Myocyte (in vitro differentiated cells): ENCODE data around the gene MAPT. TPM values are rescaled to one million over a fixed set of nuclear protein-coding genes. Genes with fewer than 3 reads are reported as not detected.
A peak's percentile ranks its signal among the peaks of the same experiment; 100 is the strongest.

Experiments
- DNase-seq: peaks from one replicate; pipeline ENCODE4 v3.0.0-alpha.2; 2012; ENCODE audit warnings: low read depth
- total RNA-seq: library from RNA; depleted of rRNA; stranded (reverse); fragments of >200 nt; gene quantifications from 2 replicates; pipeline ENCODE4 v1.2.3, GENCODE V29; 2014

The MAPT gene
- total RNA-seq, 1 donor from 2014 or later: 0.05 TPM

- DNase-seq: no peak
Observed at GRCh38 chr17:45986056-45986455, 91.7 kb downstream of the MAPT start.

- no peak for DNase-seq
Observed at GRCh38 chr17:45987706-45988105, 93.4 kb downstream of the MAPT start.

DNA sequence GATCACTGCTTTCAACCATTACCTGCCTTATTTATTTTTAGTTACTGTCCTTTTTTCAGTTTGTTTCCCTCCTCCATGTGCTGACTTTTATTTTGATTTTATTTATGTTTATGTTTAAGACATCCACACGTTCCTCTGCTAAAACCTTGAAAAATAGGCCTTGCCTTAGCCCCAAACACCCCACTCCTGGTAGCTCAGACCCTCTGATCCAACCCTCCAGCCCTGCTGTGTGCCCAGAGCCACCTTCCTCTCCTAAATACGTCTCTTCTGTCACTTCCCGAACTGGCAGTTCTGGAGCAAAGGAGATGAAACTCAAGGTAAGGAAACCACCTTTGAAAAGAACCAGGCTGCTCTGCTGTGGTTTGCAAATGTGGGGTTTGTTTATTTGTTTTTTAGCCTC is 95.4 kb downstream of the MAPT start:
- no peak for DNase-seq

DNA sequence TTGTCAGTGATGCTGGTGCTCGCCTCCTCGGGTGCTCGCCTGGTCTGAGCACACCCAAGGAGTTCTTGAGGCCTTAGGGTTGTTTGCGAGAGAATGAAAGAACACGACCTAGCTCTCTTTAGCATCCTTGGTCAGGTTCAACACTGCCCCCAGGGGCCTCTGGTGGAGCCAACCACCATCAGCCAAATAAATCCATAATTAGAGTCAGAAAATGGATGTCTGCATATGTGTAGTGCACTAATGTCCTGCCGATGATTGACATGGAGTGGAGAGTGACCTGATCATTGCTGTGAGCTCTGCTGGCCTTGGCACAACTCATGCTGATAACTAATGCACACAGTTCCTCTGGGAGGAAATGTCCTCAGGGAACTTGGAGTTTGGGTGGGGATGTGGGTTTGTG is 96.5 kb downstream of the MAPT start:
- DNase-seq: no peak

DNA sequence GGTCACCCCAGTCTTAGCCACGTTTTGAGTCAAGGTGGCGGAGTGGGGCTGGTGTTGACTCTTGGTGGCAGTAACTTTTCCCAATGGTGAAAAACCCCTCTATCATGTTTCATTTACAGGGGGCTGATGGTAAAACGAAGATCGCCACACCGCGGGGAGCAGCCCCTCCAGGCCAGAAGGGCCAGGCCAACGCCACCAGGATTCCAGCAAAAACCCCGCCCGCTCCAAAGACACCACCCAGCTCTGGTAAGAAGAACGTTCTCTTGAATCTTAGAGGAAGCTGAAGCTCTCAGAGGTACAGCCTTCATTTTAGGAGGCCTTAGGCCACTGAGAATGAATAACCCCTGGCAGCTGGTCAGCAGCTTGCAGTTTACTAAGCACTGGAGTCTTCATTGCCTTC is 97.0 kb downstream of the MAPT start:
- no peak for DNase-seq

DNA sequence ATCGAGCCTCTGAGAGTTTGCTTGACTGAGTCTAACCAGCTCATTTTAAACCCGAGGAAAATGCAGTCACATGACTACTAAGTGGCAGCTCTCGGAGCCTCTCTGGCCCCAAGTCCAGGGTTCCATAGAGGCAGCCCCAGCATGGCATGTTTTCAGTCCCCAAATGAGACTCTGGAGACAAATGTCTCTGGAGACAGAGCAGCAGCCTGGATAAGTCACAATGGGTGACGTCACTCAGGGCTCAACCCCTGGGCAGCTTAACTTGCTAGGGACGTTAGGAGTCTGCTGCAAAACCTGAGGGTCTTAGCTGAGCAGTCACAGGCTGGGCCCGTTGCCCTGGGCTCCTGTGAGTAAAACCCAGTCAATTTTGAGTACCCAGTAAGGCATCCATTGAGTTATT is 97.8 kb downstream of the MAPT start:
- no peak for DNase-seq

DNA sequence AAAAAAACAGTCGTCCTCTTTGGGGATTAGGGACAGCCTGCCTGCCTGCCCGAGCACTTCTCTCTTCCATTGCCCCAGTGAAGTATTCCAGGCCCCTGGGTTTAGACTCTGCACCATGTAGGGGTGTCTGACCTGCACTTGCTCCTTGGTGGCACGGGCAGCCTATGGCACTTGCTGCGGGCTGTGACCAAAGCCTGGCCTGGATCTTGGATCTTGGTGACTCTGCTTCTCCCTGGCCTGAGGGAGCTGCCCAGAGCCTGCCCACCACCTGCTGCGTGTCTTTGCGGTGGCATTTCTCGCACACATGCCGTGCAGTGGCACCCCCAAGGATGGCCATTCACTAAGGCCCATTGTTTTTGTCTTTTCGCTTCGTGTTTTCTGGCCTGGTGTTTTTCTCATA is 98.5 kb downstream of the MAPT start:
- DNase-seq: peak; percentile 69

GRCh38 chr17:45993962-45994627 is 99.7 kb downstream of the MAPT start:
- peak; percentile 28 for DNase-seq

GRCh38 chr17:45994987-45995386 is 100.6 kb downstream of the MAPT start:
- DNase-seq: no peak

- peak; percentile 96 for DNase-seq
Observed at GRCh38 chr17:45995627-45996270, 101.4 kb downstream of the MAPT start.

DNA sequence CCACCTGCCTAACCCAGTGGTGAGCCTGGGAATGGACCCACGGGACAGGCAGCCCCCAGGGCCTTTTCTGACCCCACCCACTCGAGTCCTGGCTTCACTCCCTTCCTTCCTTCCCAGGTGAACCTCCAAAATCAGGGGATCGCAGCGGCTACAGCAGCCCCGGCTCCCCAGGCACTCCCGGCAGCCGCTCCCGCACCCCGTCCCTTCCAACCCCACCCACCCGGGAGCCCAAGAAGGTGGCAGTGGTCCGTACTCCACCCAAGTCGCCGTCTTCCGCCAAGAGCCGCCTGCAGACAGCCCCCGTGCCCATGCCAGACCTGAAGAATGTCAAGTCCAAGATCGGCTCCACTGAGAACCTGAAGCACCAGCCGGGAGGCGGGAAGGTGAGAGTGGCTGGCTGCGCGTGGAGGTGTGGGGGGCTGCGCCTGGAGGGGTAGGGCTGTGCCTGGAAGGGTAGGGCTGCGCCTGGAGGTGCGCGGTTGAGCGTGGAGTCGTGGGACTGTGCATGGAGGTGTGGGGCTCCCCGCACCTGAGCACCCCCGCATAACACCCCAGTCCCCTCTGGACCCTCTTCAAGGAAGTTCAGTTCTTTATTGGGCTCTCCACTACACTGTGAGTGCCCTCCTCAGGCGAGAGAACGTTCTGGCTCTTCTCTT is 102.1 kb downstream of the MAPT start:
- no peak for DNase-seq

DNA sequence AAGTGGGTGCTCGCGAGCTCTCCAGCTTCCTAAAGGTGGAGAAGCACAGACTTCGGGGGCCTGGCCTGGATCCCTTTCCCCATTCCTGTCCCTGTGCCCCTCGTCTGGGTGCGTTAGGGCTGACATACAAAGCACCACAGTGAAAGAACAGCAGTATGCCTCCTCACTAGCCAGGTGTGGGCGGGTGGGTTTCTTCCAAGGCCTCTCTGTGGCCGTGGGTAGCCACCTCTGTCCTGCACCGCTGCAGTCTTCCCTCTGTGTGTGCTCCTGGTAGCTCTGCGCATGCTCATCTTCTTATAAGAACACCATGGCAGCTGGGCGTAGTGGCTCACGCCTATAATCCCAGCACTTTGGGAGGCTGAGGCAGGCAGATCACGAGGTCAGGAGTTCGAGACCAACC is 102.8 kb downstream of the MAPT start:
- no peak for DNase-seq

- no peak for DNase-seq
Observed at GRCh38 chr17:45997624-45998023, 103.3 kb downstream of the MAPT start.

DNA sequence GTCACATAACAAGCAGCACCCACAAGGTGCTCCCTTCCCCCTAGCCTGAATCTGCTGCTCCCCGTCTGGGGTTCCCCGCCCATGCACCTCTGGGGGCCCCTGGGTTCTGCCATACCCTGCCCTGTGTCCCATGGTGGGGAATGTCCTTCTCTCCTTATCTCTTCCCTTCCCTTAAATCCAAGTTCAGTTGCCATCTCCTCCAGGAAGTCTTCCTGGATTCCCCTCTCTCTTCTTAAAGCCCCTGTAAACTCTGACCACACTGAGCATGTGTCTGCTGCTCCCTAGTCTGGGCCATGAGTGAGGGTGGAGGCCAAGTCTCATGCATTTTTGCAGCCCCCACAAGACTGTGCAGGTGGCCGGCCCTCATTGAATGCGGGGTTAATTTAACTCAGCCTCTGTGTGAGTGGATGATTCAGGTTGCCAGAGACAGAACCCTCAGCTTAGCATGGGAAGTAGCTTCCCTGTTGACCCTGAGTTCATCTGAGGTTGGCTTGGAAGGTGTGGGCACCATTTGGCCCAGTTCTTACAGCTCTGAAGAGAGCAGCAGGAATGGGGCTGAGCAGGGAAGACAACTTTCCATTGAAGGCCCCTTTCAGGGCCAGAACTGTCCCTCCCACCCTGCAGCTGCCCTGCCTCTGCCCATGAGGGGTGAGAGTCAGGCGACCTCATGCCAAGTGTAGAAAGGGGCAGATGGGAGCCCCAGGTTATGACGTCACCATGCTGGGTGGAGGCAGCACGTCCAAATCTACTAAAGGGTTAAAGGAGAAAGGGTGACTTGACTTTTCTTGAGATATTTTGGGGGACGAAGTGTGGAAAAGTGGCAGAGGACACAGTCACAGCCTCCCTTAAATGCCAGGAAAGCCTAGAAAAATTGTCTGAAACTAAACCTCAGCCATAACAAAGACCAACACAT is 104.9 kb downstream of the MAPT start, which contains the start of gene STH:
Gene STH (plus strand): TSS at position 264 of the 913 bp plus-strand sequence. CDS start 30 bp downstream, at position 294.
- DNase-seq: no peak

GRCh38 chr17:45999900-46000290 is 105.5 kb downstream of the MAPT start:
- no peak for DNase-seq

DNA sequence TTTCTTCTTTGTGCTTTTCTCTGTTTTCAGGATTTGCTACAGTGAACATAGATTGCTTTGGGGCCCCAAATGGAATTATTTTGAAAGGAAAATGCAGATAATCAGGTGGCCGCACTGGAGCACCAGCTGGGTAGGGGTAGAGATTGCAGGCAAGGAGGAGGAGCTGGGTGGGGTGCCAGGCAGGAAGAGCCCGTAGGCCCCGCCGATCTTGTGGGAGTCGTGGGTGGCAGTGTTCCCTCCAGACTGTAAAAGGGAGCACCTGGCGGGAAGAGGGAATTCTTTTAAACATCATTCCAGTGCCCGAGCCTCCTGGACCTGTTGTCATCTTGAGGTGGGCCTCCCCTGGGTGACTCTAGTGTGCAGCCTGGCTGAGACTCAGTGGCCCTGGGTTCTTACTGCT is 105.9 kb downstream of the MAPT start:
- DNase-seq: no peak

DNA sequence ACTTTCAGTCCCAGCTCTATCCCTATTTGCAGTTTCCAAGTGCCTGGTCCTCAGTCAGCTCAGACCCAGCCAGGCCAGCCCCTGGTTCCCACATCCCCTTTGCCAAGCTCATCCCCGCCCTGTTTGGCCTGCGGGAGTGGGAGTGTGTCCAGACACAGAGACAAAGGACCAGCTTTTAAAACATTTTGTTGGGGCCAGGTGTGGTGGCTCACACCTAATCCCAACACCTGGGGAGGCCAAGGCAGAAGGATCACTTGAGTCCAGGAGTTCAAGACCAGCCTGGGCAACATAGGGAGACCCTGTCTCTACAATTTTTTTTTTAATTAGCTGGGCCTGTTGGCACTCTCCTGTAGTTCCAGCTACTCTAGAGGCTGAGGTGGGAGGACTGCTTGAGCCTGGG is 106.4 kb downstream of the MAPT start:
- no peak for DNase-seq

DNA sequence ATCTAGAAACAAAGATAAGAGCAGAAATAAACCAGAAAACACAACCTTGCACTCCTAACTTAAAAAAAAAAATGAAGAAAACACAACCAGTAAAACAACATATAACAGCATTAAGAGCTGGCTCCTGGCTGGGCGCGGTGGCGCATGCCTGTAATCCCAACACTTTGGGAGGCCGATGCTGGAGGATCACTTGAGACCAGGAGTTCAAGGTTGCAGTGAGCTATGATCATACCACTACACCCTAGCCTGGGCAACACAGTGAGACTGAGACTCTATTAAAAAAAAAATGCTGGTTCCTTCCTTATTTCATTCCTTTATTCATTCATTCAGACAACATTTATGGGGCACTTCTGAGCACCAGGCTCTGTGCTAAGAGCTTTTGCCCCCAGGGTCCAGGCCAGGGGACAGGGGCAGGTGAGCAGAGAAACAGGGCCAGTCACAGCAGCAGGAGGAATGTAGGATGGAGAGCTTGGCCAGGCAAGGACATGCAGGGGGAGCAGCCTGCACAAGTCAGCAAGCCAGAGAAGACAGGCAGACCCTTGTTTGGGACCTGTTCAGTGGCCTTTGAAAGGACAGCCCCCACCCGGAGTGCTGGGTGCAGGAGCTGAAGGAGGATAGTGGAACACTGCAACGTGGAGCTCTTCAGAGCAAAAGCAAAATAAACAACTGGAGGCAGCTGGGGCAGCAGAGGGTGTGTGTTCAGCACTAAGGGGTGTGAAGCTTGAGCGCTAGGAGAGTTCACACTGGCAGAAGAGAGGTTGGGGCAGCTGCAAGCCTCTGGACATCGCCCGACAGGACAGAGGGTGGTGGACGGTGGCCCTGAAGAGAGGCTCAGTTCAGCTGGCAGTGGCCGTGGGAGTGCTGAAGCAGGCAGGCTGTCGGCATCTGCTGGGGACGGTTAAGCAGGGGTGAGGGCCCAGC is 107.3 kb downstream of the MAPT start:
- DNase-seq: no peak

GRCh38 chr17:46002311-46002972 is 108.1 kb downstream of the MAPT start:
- peak; percentile 71 for DNase-seq

DNA sequence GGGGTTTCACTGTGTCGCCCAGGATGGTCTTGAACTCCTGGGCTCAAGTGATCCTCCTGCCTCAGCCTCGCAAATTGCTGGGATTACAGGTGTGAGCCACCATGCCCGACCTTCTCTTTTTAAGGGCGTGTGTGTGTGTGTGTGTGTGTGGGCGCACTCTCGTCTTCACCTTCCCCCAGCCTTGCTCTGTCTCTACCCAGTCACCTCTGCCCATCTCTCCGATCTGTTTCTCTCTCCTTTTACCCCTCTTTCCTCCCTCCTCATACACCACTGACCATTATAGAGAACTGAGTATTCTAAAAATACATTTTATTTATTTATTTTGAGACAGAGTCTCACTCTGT is 108.6 kb downstream of the MAPT start:
- DNase-seq: no peak
